ENCODE results near the gene TNFRSF11A.

DNA sequence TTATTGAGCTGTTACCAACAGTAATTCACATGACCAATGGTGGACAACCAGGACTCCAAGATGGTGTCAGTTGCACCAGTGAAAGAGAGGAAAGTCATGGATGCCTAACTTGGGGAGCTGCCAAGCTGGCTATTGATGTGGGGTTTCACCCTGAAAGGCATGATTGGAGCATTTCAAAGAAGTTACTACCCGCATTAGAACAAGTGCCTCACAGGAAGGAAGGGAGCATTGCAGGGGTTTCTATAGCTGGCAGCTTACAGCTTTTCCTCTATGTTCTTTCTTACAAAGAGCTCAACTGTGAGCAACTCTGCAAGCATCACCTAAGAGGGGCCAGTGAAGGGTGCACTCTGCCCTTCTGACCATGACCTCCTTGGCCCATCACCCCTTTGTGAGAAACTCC lies 93.1 kb downstream of the TNFRSF11A start:
- TF ChIP-seq, protein P1, sequence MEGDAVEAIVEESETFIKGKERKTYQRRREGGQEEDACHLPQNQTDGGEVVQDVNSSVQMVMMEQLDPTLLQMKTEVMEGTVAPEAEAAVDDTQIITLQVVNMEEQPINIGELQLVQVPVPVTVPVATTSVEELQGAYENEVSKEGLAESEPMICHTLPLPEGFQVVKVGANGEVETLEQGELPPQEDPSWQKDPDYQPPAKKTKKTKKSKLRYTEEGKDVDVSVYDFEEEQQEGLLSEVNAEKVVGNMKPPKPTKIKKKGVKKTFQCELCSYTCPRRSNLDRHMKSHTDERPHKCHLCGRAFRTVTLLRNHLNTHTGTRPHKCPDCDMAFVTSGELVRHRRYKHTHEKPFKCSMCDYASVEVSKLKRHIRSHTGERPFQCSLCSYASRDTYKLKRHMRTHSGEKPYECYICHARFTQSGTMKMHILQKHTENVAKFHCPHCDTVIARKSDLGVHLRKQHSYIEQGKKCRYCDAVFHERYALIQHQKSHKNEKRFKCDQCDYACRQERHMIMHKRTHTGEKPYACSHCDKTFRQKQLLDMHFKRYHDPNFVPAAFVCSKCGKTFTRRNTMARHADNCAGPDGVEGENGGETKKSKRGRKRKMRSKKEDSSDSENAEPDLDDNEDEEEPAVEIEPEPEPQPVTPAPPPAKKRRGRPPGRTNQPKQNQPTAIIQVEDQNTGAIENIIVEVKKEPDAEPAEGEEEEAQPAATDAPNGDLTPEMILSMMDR (IDR thresholded peaks at IDR 0.05; ENCODE audit: low read depth, low read length), result no peak
- no peak for TF ChIP-seq EZH2phosphoT487 (IDR thresholded peaks at IDR 0.05; ENCODE audit: low read depth)

Measured in OCI-LY3 (cell line).